Central memory CD8-positive, alpha-beta T cell (primary cell): ENCODE results near the gene MID1.

ENCODE experiments used
- ATAC-seq: fragments of 150-1000 bp; cut with Tn5 transposase; replicated peaks from 2 replicates; pipeline ENCODE4 v1.10.0; 2022; ENCODE audit warnings: mild to moderate bottlenecking, moderate FRiP score, moderate number of reproducible peaks; ENCODE audit not compliant: poor library complexity, severe bottlenecking; ENCODE audit errors: extremely low read depth
- DNase-seq, 2 donors: peaks; one replicate each; pipeline ENCODE4 v3.0.0; 2021; ENCODE audit warnings: low spot score in 2 of 2
- H3K27ac Mint-ChIP-seq: one replicate; pipeline ENCODE4 v1.8.0; 2022; ENCODE audit warnings: low read depth, mild to moderate bottlenecking, moderate library complexity, mixed read lengths
- H3K27me3 Mint-ChIP-seq: one replicate; pipeline ENCODE4 v1.8.0; 2022; ENCODE audit warnings: mixed read lengths
- H3K36me3 Mint-ChIP-seq: one replicate; pipeline ENCODE4 v1.8.0; 2022; ENCODE audit warnings: mild to moderate bottlenecking, moderate library complexity, mixed read lengths; ENCODE audit not compliant: insufficient read depth
- H3K4me1 Mint-ChIP-seq: one replicate; pipeline ENCODE4 v1.8.0; 2022; ENCODE audit warnings: mixed read lengths
- H3K4me3 Mint-ChIP-seq: one replicate; pipeline ENCODE4 v1.8.0; 2022; ENCODE audit warnings: mild to moderate bottlenecking, moderate library complexity, mixed read lengths
- H3K9me3 Mint-ChIP-seq: one replicate; pipeline ENCODE4 v1.8.0; 2022; ENCODE audit warnings: mixed read lengths

MID1 gene

DNA sequence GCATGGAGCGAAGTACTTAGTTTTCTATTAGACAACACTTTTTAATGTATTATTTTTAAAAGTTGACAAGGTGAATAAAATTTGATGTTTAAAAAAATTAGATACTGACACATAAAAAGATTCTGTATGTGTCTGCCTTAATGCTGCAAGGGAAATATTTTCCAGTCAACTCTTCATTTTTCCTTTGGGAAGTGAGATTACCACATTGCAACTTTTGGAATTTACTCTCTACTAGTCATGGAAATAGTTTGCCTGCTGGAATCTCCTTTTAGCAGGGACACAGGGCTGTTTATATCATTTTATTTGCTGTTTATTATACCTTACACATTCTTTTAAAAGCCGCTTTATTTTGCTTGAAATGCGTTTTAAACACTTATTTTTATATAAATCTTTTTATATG lies 135.1 kb downstream of the MID1 start:
- H3K9me3 Mint-ChIP-seq: no peaks in the 10 kb centered on the region
- DNase-seq: no peak
- no peak for ATAC-seq
- H3K36me3 Mint-ChIP-seq: no peaks in the 10 kb centered on the region
- no peak overlapping the region for H3K4me3 Mint-ChIP-seq
- H3K4me1 Mint-ChIP-seq: no peaks in the 10 kb centered on the region
- H3K27me3 Mint-ChIP-seq: no peaks in the 10 kb centered on the region
- no peak overlapping the region for H3K27ac Mint-ChIP-seq

DNA sequence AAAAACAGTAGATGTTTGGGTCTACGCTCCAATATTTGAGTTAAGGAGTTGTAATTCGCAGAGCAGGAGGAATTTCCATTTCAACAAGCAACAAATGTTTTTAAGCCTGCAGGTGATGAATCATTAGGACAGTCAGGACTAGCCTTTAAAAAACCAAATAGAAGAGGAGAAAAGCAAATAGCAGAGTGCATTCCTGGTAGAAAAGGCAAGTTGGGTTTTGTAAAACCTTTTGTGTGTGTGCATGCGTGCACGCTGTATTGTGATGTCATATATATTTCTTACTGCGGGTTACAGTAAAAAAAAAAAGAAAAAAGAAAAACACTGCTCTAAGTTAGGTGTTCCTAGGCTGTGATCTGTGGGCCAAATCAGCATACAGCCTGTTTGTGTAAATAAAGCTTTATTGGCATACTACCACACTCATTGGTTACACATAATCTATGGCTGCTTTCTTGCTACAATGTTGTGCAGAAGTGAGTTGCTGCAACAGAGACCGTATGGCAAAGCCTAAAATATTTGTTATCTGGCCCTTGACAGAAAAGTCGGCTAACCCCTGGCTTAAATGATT lies 135.6 kb downstream of the MID1 start:
- H3K9me3 Mint-ChIP-seq: no peaks in the 10 kb centered on the region
- H3K4me1 Mint-ChIP-seq: no peaks in the 10 kb centered on the region
- DNase-seq: no peak
- no peak for ATAC-seq
- no peak overlapping the region for H3K4me3 Mint-ChIP-seq
- H3K27me3 Mint-ChIP-seq: no peaks in the 10 kb centered on the region
- H3K27ac Mint-ChIP-seq: no peak overlapping the region
- no peaks in the 10 kb centered on the region for H3K36me3 Mint-ChIP-seq

DNA sequence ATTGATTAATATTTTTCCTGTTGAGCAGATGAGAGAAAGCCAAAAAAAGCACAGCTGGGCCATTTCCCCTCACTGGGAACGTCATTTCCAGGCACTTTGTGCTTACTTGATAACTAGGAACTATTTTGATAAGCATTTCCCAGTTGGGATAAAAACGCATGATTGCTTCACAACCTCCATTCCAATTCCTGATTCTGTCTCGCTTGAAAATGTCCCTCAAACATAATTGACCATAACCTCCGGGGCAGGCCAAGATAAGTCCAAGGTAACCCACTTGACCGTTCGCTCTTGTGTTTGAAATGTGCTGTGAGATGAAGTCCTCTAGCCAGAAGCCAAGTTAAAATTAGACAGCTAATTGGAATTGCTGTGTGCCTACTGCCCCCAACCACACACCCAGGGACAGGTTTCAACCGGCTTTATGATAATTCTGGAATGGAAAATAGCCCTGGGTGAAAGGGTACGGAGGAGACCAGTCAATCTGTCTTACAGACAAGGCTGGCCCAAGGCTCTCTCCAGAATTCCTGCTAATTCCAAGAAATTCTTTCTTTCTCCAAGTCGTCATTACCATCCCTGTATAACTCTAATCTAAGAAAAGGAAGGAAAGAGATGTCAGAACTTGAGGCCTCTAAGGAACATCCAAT lies 137.1 kb downstream of the MID1 start:
- no peaks in the 10 kb centered on the region for H3K36me3 Mint-ChIP-seq
- no peak for ATAC-seq
- H3K27me3 Mint-ChIP-seq: no peaks in the 10 kb centered on the region
- H3K9me3 Mint-ChIP-seq: peaks cover 5% of the 10 kb centered on the region
- no peak overlapping the region for H3K27ac Mint-ChIP-seq
- no peaks in the 10 kb centered on the region for H3K4me1 Mint-ChIP-seq
- no peak overlapping the region for H3K4me3 Mint-ChIP-seq
- no peak for DNase-seq

DNA sequence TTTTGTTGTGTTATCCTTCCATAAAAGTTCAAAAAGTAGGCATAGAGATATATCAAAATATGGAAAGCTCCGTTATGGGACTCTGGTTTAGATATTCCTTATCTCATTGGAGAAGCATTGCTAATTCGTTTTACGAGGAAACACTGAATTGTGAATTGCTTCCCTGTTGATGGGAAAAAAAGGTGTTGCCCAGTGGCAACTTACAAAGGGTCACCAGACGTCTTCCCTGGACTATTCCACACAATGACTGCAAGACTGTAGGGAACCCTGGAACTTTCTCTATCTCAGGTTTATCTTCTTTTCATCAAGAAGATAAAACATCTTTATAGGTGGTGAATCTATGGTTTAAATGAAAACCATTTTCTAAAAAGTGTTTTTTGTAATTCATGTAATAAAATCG lies 137.7 kb downstream of the MID1 start:
- no peaks in the 10 kb centered on the region for H3K4me1 Mint-ChIP-seq
- no peaks in the 10 kb centered on the region for H3K36me3 Mint-ChIP-seq
- peaks cover 5% of the 10 kb centered on the region for H3K9me3 Mint-ChIP-seq
- no peaks in the 10 kb centered on the region for H3K27me3 Mint-ChIP-seq
- no peak overlapping the region for H3K27ac Mint-ChIP-seq
- DNase-seq (no peak), ATAC-seq (no peak)
- no peak overlapping the region for H3K4me3 Mint-ChIP-seq

DNA sequence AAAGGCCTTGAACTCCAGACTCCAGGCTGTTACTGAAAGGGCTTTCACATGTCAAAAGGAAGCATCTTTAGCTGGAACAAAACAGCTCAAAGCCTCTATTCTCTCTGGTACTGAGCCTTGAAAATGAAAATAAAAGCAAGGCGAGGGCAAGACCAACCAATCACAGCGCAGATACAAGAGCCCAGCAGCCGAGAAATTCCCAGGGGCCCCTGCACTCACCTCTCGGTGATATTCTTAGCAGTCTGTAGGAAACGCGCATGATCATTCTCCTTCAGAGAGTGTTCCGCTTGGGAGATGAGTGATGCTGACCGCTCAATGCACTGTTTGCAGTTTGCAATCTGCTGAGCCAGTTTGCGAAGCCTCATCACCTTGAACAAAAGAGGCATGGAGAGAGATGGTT lies 138.1 kb downstream of the MID1 start:
- no peak for ATAC-seq

DNA sequence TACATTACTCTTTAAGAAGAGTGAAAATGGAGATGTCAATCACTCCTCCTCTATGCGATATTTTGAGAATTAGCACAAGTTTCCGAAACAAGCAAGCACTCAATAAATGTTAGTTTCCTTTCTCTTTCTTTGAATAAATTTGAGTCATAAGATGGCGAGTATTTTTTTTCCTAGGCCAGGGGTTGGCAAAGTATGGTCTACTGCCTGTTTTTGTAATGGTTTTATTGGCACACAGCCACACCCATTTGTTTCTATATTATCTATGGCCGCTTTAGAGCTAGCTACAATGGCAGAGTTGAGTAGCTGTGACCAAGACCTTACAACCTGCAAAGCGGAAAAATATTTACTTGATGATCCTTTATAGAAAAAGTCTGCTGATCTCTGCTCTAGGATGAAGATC lies 139.5 kb downstream of the MID1 start:
- ATAC-seq (no peak), DNase-seq (no peak)
- Mint-ChIP-seq H3K4me3 (no peak overlapping the region), H3K9me3 (peaks cover 5% of the 10 kb centered on the region), H3K27ac (no peak overlapping the region), H3K27me3 (no peaks in the 10 kb centered on the region), H3K36me3 (no peaks in the 10 kb centered on the region), H3K4me1 (no peaks in the 10 kb centered on the region)

More for the DNA sequence above, 138.1 kb downstream of the MID1 start:
- no peak for DNase-seq
- Mint-ChIP-seq H3K9me3 (peaks cover 5% of the 10 kb centered on the region), H3K4me1 (no peaks in the 10 kb centered on the region), H3K4me3 (no peak overlapping the region), H3K27ac (no peak overlapping the region), H3K36me3 (no peaks in the 10 kb centered on the region), H3K27me3 (no peaks in the 10 kb centered on the region)

DNA sequence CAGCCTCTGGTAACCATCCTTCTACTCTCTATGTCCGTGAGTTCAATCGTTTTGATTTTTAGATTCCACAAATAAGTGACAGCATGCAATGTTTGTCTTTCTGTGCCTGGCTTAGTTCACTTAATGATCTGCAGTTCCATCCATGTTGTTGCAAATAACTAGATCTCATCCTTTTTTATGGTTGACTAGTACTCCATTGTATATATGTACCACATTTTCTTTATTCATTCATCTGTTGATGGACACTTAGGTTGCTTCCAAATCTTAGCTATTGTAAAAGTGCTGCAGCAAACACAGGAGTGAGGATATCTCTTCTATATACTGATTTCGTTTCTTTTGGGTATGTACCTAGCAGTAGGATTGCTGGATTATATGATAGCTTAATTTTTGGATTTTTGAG lies 140.9 kb downstream of the MID1 start:
- ATAC-seq (no peak), DNase-seq (no peak)
- Mint-ChIP-seq H3K27ac (no peak overlapping the region), H3K9me3 (peaks cover 5% of the 10 kb centered on the region), H3K36me3 (no peaks in the 10 kb centered on the region), H3K27me3 (no peaks in the 10 kb centered on the region), H3K4me3 (no peak overlapping the region), H3K4me1 (no peaks in the 10 kb centered on the region)

DNA sequence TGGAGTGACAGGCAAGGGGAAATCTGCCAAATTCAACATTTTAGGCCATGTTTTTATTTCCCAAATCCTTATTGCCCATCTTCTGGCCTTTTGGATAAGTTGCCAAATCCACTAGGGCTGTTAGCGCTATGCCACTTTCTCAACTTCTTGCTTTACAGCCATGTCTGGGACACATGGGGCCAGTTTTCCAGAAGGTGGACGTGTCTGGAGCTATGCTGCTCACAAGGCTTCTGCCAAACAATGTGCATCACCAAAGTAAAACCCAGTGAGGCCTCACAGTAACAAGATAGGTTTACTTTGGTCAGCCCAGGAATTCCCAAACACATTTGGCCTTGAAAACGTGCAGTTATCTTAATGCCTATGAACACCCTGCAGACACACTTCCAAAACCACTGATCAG lies 142.9 kb downstream of the MID1 start:
- no peak overlapping the region for H3K27ac Mint-ChIP-seq
- H3K36me3 Mint-ChIP-seq: no peaks in the 10 kb centered on the region
- ATAC-seq: no peak
- H3K4me3 Mint-ChIP-seq: no peak overlapping the region
- no peaks in the 10 kb centered on the region for H3K27me3 Mint-ChIP-seq
- no peak for DNase-seq
- no peaks in the 10 kb centered on the region for H3K4me1 Mint-ChIP-seq
- H3K9me3 Mint-ChIP-seq: peaks cover 5% of the 10 kb centered on the region

DNA sequence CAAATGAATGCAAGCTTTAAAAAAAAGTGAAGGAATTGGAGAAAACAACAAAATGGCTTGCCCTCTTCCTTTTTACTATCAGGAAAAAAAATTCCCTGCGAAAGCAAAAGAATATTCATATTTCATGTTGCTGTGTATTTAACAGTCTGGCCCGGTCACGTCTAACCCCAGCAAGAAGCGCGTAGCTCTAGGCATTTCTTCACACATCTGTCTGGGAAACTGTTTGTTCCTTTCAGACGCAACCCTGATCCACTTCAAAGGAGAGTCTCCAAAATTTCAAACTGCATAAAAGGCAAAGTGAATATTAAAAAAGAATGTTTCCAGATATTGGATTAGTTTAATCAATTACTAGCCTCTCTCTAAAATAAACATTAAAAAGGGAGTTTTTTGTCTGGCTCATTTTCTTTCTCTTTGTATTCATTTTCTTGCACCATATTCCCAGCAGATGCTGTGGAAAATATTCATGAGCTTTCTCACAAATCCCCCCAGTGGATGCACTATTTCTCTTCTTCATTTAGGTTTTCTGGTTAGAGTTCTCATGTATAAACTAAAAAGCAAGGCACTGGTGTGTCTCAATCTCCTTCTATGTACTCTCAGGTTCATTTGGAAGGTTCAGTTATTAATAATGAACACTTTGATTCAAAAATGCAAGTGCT lies 145.3 kb downstream of the MID1 start:
- no peaks in the 10 kb centered on the region for H3K36me3 Mint-ChIP-seq
- H3K27me3 Mint-ChIP-seq: no peaks in the 10 kb centered on the region
- no peak overlapping the region for H3K27ac Mint-ChIP-seq
- DNase-seq (no peak), ATAC-seq (no peak)
- no peak overlapping the region for H3K4me3 Mint-ChIP-seq
- H3K9me3 Mint-ChIP-seq: peaks cover 5% of the 10 kb centered on the region
- no peaks in the 10 kb centered on the region for H3K4me1 Mint-ChIP-seq

DNA sequence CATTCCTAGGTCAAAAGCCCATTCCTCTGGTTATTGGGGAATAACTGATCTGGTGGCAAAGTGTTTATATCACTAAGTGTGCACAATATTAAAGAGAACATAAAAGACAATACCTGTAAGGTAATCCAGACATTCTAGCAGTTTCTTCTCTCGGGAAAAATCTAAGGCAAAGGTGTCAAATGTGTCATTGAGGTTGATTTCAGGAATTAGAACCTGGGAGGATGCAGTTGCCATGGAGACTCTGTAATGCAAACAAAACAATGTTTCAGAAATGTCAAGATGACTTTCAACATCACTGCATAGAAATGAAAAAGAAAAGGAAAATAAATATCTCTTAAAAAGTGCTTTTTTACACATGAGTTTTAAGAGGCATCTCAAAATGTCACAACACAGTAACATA lies 145.9 kb downstream of the MID1 start:
- no peaks in the 10 kb centered on the region for H3K36me3 Mint-ChIP-seq
- ATAC-seq (no peak), DNase-seq (no peak)
- no peak overlapping the region for H3K4me3 Mint-ChIP-seq
- no peak overlapping the region for H3K27ac Mint-ChIP-seq
- H3K27me3 Mint-ChIP-seq: no peaks in the 10 kb centered on the region
- no peaks in the 10 kb centered on the region for H3K4me1 Mint-ChIP-seq
- H3K9me3 Mint-ChIP-seq: peaks cover 3% of the 10 kb centered on the region

DNA sequence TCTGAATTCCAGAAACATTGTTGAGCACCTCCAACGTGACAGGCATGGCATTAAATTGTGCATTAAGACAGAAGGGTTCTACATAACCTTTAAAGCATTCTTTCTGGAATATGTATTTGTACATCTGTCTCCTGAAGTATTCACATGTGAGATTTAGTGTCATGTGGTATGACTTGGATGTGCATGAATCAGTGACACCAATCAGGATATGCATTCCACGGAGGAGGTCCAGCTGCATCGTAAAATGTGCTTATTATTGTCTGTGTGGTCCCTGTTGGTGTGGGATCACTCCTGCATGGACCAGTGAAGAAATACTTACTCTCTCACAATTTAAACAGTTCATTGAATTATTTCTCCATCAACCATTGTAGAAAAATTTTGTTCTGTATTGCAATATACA lies 149.0 kb downstream of the MID1 start:
- H3K36me3 Mint-ChIP-seq: no peaks in the 10 kb centered on the region
- no peak overlapping the region for H3K27ac Mint-ChIP-seq
- ATAC-seq (no peak), DNase-seq (no peak)
- H3K4me3 Mint-ChIP-seq: no peak overlapping the region
- H3K4me1 Mint-ChIP-seq: no peaks in the 10 kb centered on the region
- H3K27me3 Mint-ChIP-seq: no peaks in the 10 kb centered on the region
- no peaks in the 10 kb centered on the region for H3K9me3 Mint-ChIP-seq

DNA sequence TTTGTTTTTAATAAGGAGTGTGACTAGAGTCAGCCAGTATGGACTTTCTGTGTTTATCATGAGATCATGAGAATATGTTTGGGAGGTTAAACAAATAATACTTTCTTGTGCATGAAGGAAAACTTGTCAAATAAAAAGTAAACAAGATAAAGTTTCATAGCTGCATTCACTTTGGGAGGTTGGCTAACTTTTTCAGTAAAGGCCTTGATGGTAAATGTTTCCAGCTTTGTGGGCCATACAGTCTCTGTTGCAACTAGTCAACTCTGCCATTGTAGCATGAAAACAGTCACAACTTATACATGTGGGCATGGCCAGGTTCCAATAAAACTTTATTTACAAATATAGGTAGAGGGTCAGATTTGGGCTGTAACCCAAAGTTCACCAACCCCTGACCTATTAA lies 150.4 kb downstream of the MID1 start:
- no peak overlapping the region for H3K4me3 Mint-ChIP-seq
- no peaks in the 10 kb centered on the region for H3K4me1 Mint-ChIP-seq
- no peak overlapping the region for H3K27ac Mint-ChIP-seq
- ATAC-seq (no peak), DNase-seq (no peak)
- H3K36me3 Mint-ChIP-seq: no peaks in the 10 kb centered on the region
- no peaks in the 10 kb centered on the region for H3K9me3 Mint-ChIP-seq
- H3K27me3 Mint-ChIP-seq: no peaks in the 10 kb centered on the region

DNA sequence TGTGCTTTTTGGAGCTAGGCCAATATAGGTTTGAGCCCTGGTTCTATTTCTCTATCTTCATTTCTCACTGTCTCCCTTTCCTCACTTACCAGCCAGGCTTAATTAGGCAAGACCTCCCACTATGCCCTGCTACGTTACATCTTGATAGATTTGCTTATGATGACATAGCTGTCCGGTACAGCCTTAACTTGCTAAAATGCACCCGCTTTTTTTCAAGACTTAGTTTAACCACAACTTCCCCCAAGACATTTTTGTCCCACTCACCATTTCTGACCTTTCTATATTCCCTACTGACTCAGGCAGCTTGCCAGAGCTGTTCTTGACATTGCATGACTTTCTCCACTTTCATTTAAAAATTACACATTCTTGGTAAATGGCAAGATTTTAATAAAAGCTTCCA lies 152.6 kb downstream of the MID1 start:
- DNase-seq (no peak), ATAC-seq (no peak)
- Mint-ChIP-seq H3K4me3 (no peak overlapping the region), H3K27me3 (no peaks in the 10 kb centered on the region), H3K9me3 (no peaks in the 10 kb centered on the region), H3K4me1 (no peaks in the 10 kb centered on the region), H3K36me3 (no peaks in the 10 kb centered on the region), H3K27ac (no peak overlapping the region)
